ENCODE data around the gene CLEC16A. TPM values are rescaled to one million over a fixed set of nuclear protein-coding genes. Genes with fewer than 3 reads are reported as not detected.

Gene CLEC16A
- total RNA-seq, 1 experiment from 2014 or later = 7.2 TPM

- DNase-seq (ENCODE audit: low read depth) = no peak
These were observed 45.2 kb downstream of the CLEC16A start for GRCh38 chr16:10989559-10989958.

GRCh38 chr16:10990378-10990777 lies 46.0 kb downstream of the CLEC16A start:
- no peak for DNase-seq (ENCODE audit: low read depth)

- DNase-seq (ENCODE audit: low read depth) = peak; percentile 47
These were observed 47.7 kb downstream of the CLEC16A start for GRCh38 chr16:10992112-10992511.

GRCh38 chr16:10992797-10993196 lies 48.4 kb downstream of the CLEC16A start:
- peak; percentile 87 for DNase-seq (ENCODE audit: low read depth)

GRCh38 chr16:10993649-10994048 lies 49.3 kb downstream of the CLEC16A start:
- DNase-seq (ENCODE audit: low read depth) = no peak

- no peak for DNase-seq (ENCODE audit: low read depth)
These were observed 50.2 kb downstream of the CLEC16A start for GRCh38 chr16:10994571-10994970.

- no peak for DNase-seq (ENCODE audit: low read depth)
These were observed 51.2 kb downstream of the CLEC16A start for GRCh38 chr16:10995565-10995964.

GRCh38 chr16:10997485-10997884 lies 53.1 kb downstream of the CLEC16A start:
- DNase-seq (ENCODE audit: low read depth) = no peak

- no peak for DNase-seq (ENCODE audit: low read depth)
These were observed 54.9 kb downstream of the CLEC16A start for GRCh38 chr16:10999300-10999699.

GRCh38 chr16:11001611-11002010 lies 57.2 kb downstream of the CLEC16A start:
- no peak for DNase-seq (ENCODE audit: low read depth)

- no peak for DNase-seq (ENCODE audit: low read depth)
These were observed 58.8 kb downstream of the CLEC16A start for GRCh38 chr16:11003141-11003540.

GRCh38 chr16:11004351-11004750 lies 60.0 kb downstream of the CLEC16A start:
- no peak for DNase-seq (ENCODE audit: low read depth)

GRCh38 chr16:11004973-11005610 lies 60.7 kb downstream of the CLEC16A start:
- peak; percentile 18 for DNase-seq (ENCODE audit: low read depth)

- DNase-seq (ENCODE audit: low read depth) = no peak
These were observed 61.2 kb downstream of the CLEC16A start for GRCh38 chr16:11005611-11005975.

GRCh38 chr16:11006656-11007055 lies 62.3 kb downstream of the CLEC16A start:
- no peak for DNase-seq (ENCODE audit: low read depth)

- DNase-seq (ENCODE audit: low read depth) = no peak
These were observed 63.4 kb downstream of the CLEC16A start for GRCh38 chr16:11007714-11008280.

- no peak for DNase-seq (ENCODE audit: low read depth)
These were observed 64.8 kb downstream of the CLEC16A start for GRCh38 chr16:11009027-11009755.

- no peak for DNase-seq (ENCODE audit: low read depth)
These were observed 66.3 kb downstream of the CLEC16A start for GRCh38 chr16:11010575-11011221.

GRCh38 chr16:11011326-11011725 lies 67.0 kb downstream of the CLEC16A start:
- no peak for DNase-seq (ENCODE audit: low read depth)

- no peak for DNase-seq (ENCODE audit: low read depth)
These were observed 68.5 kb downstream of the CLEC16A start for GRCh38 chr16:11012841-11013240.

- DNase-seq (ENCODE audit: low read depth) = no peak
These were observed 69.8 kb downstream of the CLEC16A start for GRCh38 chr16:11014136-11014535.

GRCh38 chr16:11015076-11015475 lies 70.7 kb downstream of the CLEC16A start:
- no peak for DNase-seq (ENCODE audit: low read depth)

GRCh38 chr16:11015607-11016006 lies 71.2 kb downstream of the CLEC16A start:
- no peak for DNase-seq (ENCODE audit: low read depth)
